DOHH2 (cell line): Measurements from ENCODE around the gene COG3.

Experiments used
- H3F3A ChIP-seq: fragments of 200-600 bp; sonication (generic), shearing (Covaris generic); 2 replicates; pipeline ENCODE4 v1.6.0; 2016; ENCODE audit warnings: antibody characterized with exemption, mild to moderate bottlenecking; ENCODE audit not compliant: control insufficient read depth, insufficient read depth
- H3K27ac ChIP-seq: fragments of 200-600 bp; sonication (generic); 2 replicates; pipeline ENCODE4 v1.5.1; 2014; ENCODE audit warnings: low read depth, mild to moderate bottlenecking, low read length, moderate library complexity
- H3K27me3 ChIP-seq: fragments of 200-600 bp; sonication (generic); 2 replicates; pipeline ENCODE4 v1.6.1; 2014; ENCODE audit warnings: mild to moderate bottlenecking, low read length, mixed read lengths; ENCODE audit not compliant: control insufficient read depth
- H3K36me3 ChIP-seq: fragments of 200-600 bp; sonication (generic); 2 replicates; pipeline ENCODE4 v1.6.1; 2014; ENCODE audit warnings: mild to moderate bottlenecking, low read length, moderate library complexity, mixed read lengths; ENCODE audit not compliant: control insufficient read depth
- H3K4me1 ChIP-seq: fragments of 200-600 bp; sonication (generic); 2 replicates; pipeline ENCODE4 v1.6.1; 2014; ENCODE audit warnings: mild to moderate bottlenecking, low read length, mixed read lengths; ENCODE audit not compliant: control insufficient read depth
- H3K4me2 ChIP-seq: fragments of 200-600 bp; sonication (generic); 2 replicates; pipeline ENCODE4 v1.6.0; 2014; ENCODE audit warnings: mild to moderate bottlenecking, low read length, moderate library complexity
- H3K4me3 ChIP-seq: fragments of 200-600 bp; sonication (generic); 2 replicates; pipeline ENCODE4 v1.5.1; 2014; ENCODE audit warnings: mild to moderate bottlenecking, low read length, mixed read lengths
- H3K79me2 ChIP-seq: fragments of 200-600 bp; sonication (generic); 2 replicates; pipeline ENCODE4 v1.6.1; 2014; ENCODE audit warnings: mild to moderate bottlenecking, low read length, mixed read lengths; ENCODE audit not compliant: control insufficient read depth
- H3K9me2 ChIP-seq: fragments of 200-600 bp; sonication (generic); replicated peaks from 2 replicates; pipeline ENCODE4 v1.6.1; 2014; ENCODE audit warnings: mild to moderate bottlenecking, low read length, mixed read lengths; ENCODE audit not compliant: control insufficient read depth
- H3K9me3 ChIP-seq: fragments of 200-600 bp; sonication (generic); 2 replicates; pipeline ENCODE4 v1.6.1; 2014; ENCODE audit warnings: antibody characterized with exemption, low read length, mixed read lengths; ENCODE audit not compliant: control insufficient read depth, insufficient read depth
- H4K20me1 ChIP-seq: fragments of 200-600 bp; sonication (generic); 2 replicates; pipeline ENCODE4 v1.6.0; 2014; ENCODE audit warnings: low read depth, mild to moderate bottlenecking, antibody characterized with exemption, low read length, moderate library complexity; ENCODE audit not compliant: control insufficient read depth, insufficient read depth
- CTCF ChIP-seq: fragments of 200-600 bp; sonication (generic); IDR thresholded peaks from one replicate; pipeline ENCODE4 v1.5.1; 2014; ENCODE audit warnings: antibody characterized with exemption, mild to moderate bottlenecking, low read depth, low read length; ENCODE audit not compliant: poor library complexity, severe bottlenecking
- EZH2phosphoT487 ChIP-seq: fragments of 200-600 bp; sonication (generic); IDR thresholded peaks from 2 replicates; pipeline ENCODE4 v1.6.1; 2017; ENCODE audit warnings: borderline replicate concordance, mild to moderate bottlenecking, antibody characterized with exemption, low read length, moderate library complexity, mixed read lengths

The COG3 gene

DNA sequence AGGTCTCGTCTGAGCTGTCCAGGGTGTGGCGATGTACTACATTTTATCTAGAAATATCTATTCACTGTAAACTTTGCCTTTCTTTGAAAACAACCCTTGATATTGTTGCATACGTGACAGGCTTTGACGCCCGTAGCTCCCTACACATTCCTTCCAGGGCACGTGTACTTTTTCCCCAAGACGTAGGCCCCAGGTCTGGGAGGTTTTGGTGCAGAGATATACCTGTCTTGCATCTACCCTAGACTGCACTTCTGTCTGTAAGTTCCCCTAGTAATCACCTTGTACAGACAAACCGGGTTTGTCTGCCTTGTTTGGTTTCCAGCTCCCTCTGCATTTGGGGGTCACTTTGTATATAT is 81.6 kb downstream of the COG3 start:
- Histone ChIP-seq H3K4me1 (no peaks in the 10 kb centered on the region), H3K4me3 (no peak overlapping the region), H3F3A (no peaks in the 10 kb centered on the region)

DNA sequence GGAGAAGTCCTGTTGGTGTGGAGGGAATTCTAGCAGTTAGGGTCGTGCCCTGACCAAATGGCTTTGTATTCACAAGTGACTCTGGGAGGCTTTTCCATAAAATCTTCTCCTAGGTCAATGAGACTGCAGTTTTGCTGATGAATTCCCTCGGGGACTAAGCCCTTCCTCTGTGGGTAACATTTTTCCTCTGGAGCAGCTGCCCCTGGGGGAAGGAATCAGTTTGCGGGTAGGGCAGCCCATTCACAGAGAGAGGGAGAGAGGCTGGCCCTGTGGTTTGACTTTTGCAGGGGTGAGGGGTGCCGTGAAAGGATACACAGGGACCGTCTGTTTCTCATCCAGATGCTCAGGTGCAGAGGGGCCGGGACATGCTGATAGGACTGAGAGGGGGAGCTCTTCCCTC is 83.5 kb downstream of the COG3 start:
- Histone ChIP-seq H3K4me1 (no peaks in the 10 kb centered on the region), H3K36me3 (no peaks in the 10 kb centered on the region), H3K9me2 (no peaks in the 10 kb centered on the region), H3K27ac (no peak overlapping the region), H3F3A (no peaks in the 10 kb centered on the region), H3K9me3 (no peaks in the 10 kb centered on the region), H3K27me3 (peaks cover 15% of the 10 kb centered on the region), H3K4me3 (no peak overlapping the region), H4K20me1 (no peaks in the 10 kb centered on the region), H3K79me2 (no peaks in the 10 kb centered on the region), H3K4me2 (no peak overlapping the region)
- TF ChIP-seq CTCF (no peak), EZH2phosphoT487 (no peak)

More for the DNA sequence above, 81.6 kb downstream of the COG3 start:
- peaks cover 15% of the 10 kb centered on the region for H3K27me3 ChIP-seq
- no peaks in the 10 kb centered on the region for H3K79me2 ChIP-seq
- no peaks in the 10 kb centered on the region for H3K36me3 ChIP-seq
- no peaks in the 10 kb centered on the region for H4K20me1 ChIP-seq
- H3K9me2 ChIP-seq = no peaks in the 10 kb centered on the region
- no peak overlapping the region for H3K27ac ChIP-seq
- no peak for TF ChIP-seq EZH2phosphoT487
- TF ChIP-seq CTCF = no peak
- no peak overlapping the region for H3K4me2 ChIP-seq
- H3K9me3 ChIP-seq = no peaks in the 10 kb centered on the region

GRCh38 chr13:45554604-45555109 is 89.9 kb downstream of the COG3 start:
- TF ChIP-seq CTCF (no peak), EZH2phosphoT487 (no peak)
- Histone ChIP-seq H3K4me1 (no peaks in the 10 kb centered on the region), H4K20me1 (no peaks in the 10 kb centered on the region), H3K27ac (no peak overlapping the region), H3K9me2 (no peaks in the 10 kb centered on the region), H3K9me3 (0 out of 2 replicates have a peak, but pooled peaks cover 3% of the 10 kb centered on the region), H3K79me2 (no peaks in the 10 kb centered on the region), H3K4me3 (no peak overlapping the region), H3K36me3 (no peaks in the 10 kb centered on the region), H3F3A (no peaks in the 10 kb centered on the region), H3K4me2 (no peak overlapping the region), H3K27me3 (no peaks in the 10 kb centered on the region; the same call in 1 of the 2 replicates)
